ENCODE data around the gene NR1D1. TPM values are rescaled to one million over a fixed set of nuclear protein-coding genes. Genes with fewer than 3 reads are reported as not detected.

The NR1D1 gene
- total and polyA plus RNA-seq, 2 of the 8 experiments (the other 6 are each of a cell fraction or from before 2014, with no cell fraction given) = 1.5 to 4.6 TPM

DNA sequence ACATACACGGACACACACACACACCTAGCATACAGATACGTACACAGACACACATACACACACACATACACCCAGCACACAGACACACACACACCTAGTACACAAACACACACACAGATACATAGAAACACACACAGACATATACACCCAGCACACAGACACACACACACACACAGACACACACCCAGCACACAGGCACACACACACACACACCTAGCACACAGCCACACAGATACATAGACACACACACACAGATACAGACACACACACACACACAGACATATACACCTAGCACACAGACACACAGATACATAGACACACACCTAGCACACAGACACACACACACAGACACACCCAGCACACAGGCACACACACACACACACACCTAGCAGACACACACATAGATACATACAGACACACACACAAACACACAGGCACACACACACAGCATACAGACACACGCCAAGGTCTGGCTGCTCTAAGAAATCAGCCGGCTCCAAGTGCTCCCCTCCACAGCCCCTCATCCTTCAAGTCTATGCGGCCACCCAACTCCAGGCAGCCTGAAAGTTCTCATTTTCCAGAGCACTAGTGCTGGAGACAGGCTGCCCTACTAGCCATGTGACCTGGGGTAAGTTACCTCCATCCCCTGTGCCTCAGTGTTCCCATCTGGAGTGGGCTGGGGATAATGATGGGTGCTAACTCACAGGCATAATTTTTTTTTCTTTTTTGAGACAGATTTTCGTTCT, 13.2 kb downstream of the NR1D1 start (continued):
- TF ChIP-seq SUZ12 (IDR thresholded peaks at IDR 0.05; ENCODE audit: low read length) = no peak
- no peak for TF ChIP-seq ASH2L (IDR thresholded peaks at IDR 0.05; ENCODE audit: low read length)
- no peak for TF ChIP-seq SRF (IDR thresholded peaks at IDR 0.05; ENCODE audit: low read depth, low read length)
- no peak for TF ChIP-seq SP4 (IDR thresholded peaks at IDR 0.05; ENCODE audit: low read length)
- TF ChIP-seq NRF1 (IDR thresholded peaks at IDR 0.05; ENCODE audit: low read depth, low read length) = no peak
- no peak for TF ChIP-seq CTBP2 (IDR thresholded peaks at IDR 0.05; ENCODE audit: borderline replicate concordance, insufficient read depth, insufficient read length, low read length)
- TF ChIP-seq, protein P1, sequence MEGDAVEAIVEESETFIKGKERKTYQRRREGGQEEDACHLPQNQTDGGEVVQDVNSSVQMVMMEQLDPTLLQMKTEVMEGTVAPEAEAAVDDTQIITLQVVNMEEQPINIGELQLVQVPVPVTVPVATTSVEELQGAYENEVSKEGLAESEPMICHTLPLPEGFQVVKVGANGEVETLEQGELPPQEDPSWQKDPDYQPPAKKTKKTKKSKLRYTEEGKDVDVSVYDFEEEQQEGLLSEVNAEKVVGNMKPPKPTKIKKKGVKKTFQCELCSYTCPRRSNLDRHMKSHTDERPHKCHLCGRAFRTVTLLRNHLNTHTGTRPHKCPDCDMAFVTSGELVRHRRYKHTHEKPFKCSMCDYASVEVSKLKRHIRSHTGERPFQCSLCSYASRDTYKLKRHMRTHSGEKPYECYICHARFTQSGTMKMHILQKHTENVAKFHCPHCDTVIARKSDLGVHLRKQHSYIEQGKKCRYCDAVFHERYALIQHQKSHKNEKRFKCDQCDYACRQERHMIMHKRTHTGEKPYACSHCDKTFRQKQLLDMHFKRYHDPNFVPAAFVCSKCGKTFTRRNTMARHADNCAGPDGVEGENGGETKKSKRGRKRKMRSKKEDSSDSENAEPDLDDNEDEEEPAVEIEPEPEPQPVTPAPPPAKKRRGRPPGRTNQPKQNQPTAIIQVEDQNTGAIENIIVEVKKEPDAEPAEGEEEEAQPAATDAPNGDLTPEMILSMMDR (IDR thresholded peaks at IDR 0.05; ENCODE audit: control extremely low read depth in 1 of 3, insufficient read depth in 1 of 3, low read depth in 1 of 3, low read length in 3 of 3) = no peak
- TF ChIP-seq CHD7 (IDR thresholded peaks at IDR 0.05; ENCODE audit: insufficient replicate concordance, low read length) = no peak

Data from H1 (cell line).